ENCODE results near the gene ZBTB39. TPM values are rescaled to one million over a fixed set of nuclear protein-coding genes. Genes with fewer than 3 reads are reported as not detected.
"Not testable (repeated sequence)": the region's sequence is repeated elsewhere in the genome, so short reads cannot be mapped to it uniquely, and the experiment has no call there.

The ZBTB39 gene
- total RNA-seq, 2 experiments from 2014 or later, result 8.8 to 9.3 TPM

GRCh38 chr12:56993346-56993745 lies 13.0 kb downstream of the ZBTB39 start:
- ATAC-seq (no peak), DNase-seq (peak; percentile 38)
- CTCF ChIA-PET, result interaction anchor here (2.0 to 2.4 kb wide), 3 partner anchors 12 to 236 kb away, joined by 5 to 10 read pairs (median 10); no protein-coding TSS in a partner anchor
- Mint-ChIP-seq H3K27ac (no peak overlapping the region), H3K27me3 (peaks cover 6% of the 10 kb centered on the region), H3K9me3 (ENCODE audit: low read depth) (no peaks in the 10 kb centered on the region), H3K36me3 (no peaks in the 10 kb centered on the region), H3K4me3 (no peak overlapping the region), H3K4me1 (peaks cover 20% of the 10 kb centered on the region)

GRCh38 chr12:56991319-56992246 lies 14.8 kb downstream of the ZBTB39 start:
- Mint-ChIP-seq H3K4me1 (peaks cover 18% of the 10 kb centered on the region), H3K27me3 (peaks cover 10% of the 10 kb centered on the region), H3K4me3 (no peak overlapping the region), H3K9me3 (ENCODE audit: low read depth) (no peaks in the 10 kb centered on the region), H3K27ac (peak overlapping the region; percentile 47), H3K36me3 (no peaks in the 10 kb centered on the region)
- ATAC-seq, result no peak
- CTCF ChIA-PET, result interaction anchor here (1.5 to 1.8 kb wide), 4 partner anchors 10 to 154 kb away, joined by 3 to 10 read pairs (median 5); no protein-coding TSS in a partner anchor
- no peak for DNase-seq

- ATAC-seq, result no peak
- Mint-ChIP-seq H3K4me3 (no peak overlapping the region), H3K9me3 (ENCODE audit: low read depth) (no peaks in the 10 kb centered on the region), H3K27ac (no peak overlapping the region), H3K27me3 (peaks cover 10% of the 10 kb centered on the region), H3K36me3 (no peaks in the 10 kb centered on the region), H3K4me1 (peaks cover 20% of the 10 kb centered on the region)
- CTCF ChIA-PET, result interaction anchor here (1.5 to 1.8 kb wide), 4 partner anchors 10 to 153 kb away, joined by 3 to 10 read pairs (median 5); no protein-coding TSS in a partner anchor
- DNase-seq, result no peak
Observed at GRCh38 chr12:56990648-56991318, 15.6 kb downstream of the ZBTB39 start.

- CTCF ChIA-PET, result interaction anchor here (1.5 to 4.1 kb wide), 4 partner anchors 11 to 233 kb away, joined by 4 to 63 read pairs (median 32); no protein-coding TSS in a partner anchor
- Mint-ChIP-seq H3K27ac (no peak overlapping the region), H3K36me3 (no peaks in the 10 kb centered on the region), H3K9me3 (ENCODE audit: low read depth) (no peaks in the 10 kb centered on the region), H3K4me3 (no peak overlapping the region), H3K27me3 (peaks cover 10% of the 10 kb centered on the region), H3K4me1 (peaks cover 20% of the 10 kb centered on the region)
- no peak for DNase-seq
- ATAC-seq, result no peak
Observed at GRCh38 chr12:56989861-56990610, 16.3 kb downstream of the ZBTB39 start.

- DNase-seq (no peak), ATAC-seq (no peak)
- Mint-ChIP-seq H3K9me3 (ENCODE audit: low read depth) (no peaks in the 10 kb centered on the region), H3K4me3 (no peak overlapping the region), H3K27me3 (peaks cover 10% of the 10 kb centered on the region), H3K36me3 (no peaks in the 10 kb centered on the region), H3K27ac (no peak overlapping the region), H3K4me1 (peaks cover 20% of the 10 kb centered on the region)
- CTCF ChIA-PET, result interaction anchor here (0.6 to 4.2 kb wide), 20 partner anchors 9 to 630 kb away, joined by 3 to 63 read pairs (median 5); partner anchors contain the start of genes HSD17B6 and STAT6
Observed at GRCh38 chr12:56988207-56988739, 18.1 kb downstream of the ZBTB39 start.

- peaks cover 10% of the 10 kb centered on the region for H3K27me3 Mint-ChIP-seq
- peaks cover 20% of the 10 kb centered on the region for H3K4me1 Mint-ChIP-seq
- peak; percentile 78 for ATAC-seq
- CTCF ChIA-PET, result interaction anchor here (0.6 to 4.2 kb wide), 21 partner anchors 9 to 629 kb away, joined by 3 to 63 read pairs (median 4); partner anchors contain the start of genes HSD17B6 and STAT6
- H3K27ac Mint-ChIP-seq, result no peak overlapping the region
- no peaks in the 10 kb centered on the region for H3K9me3 Mint-ChIP-seq (ENCODE audit: low read depth)
- no peak overlapping the region for H3K4me3 Mint-ChIP-seq
- DNase-seq, result peak; percentile 80
- no peaks in the 10 kb centered on the region for H3K36me3 Mint-ChIP-seq
Observed at GRCh38 chr12:56987551-56988053, 18.7 kb downstream of the ZBTB39 start.

GRCh38 chr12:56987011-56987410 lies 19.3 kb downstream of the ZBTB39 start:
- peaks cover 10% of the 10 kb centered on the region for H3K27me3 Mint-ChIP-seq
- no peak for ATAC-seq
- no peak for DNase-seq
- H3K4me1 Mint-ChIP-seq, result peaks cover 20% of the 10 kb centered on the region
- CTCF ChIA-PET, result interaction anchor here (0.6 to 4.2 kb wide), 17 partner anchors 8 to 478 kb away, joined by 3 to 63 read pairs (median 4); partner anchors contain the start of gene STAT6
- H3K27ac Mint-ChIP-seq, result no peak overlapping the region
- H3K4me3 Mint-ChIP-seq, result no peak overlapping the region
- H3K36me3 Mint-ChIP-seq, result no peaks in the 10 kb centered on the region
- no peaks in the 10 kb centered on the region for H3K9me3 Mint-ChIP-seq (ENCODE audit: low read depth)

GRCh38 chr12:56985714-56986113 lies 20.6 kb downstream of the ZBTB39 start:
- H3K27ac Mint-ChIP-seq; H3K36me3 Mint-ChIP-seq; DNase-seq; H3K27me3 Mint-ChIP-seq; H3K9me3 Mint-ChIP-seq (ENCODE audit: low read depth); H3K4me3 Mint-ChIP-seq; H3K4me1 Mint-ChIP-seq: not testable (repeated sequence)
- ATAC-seq, result peak; percentile 57
- CTCF ChIA-PET, result interaction anchor here (0.7 to 4.2 kb wide), 4 partner anchors 11 to 146 kb away, joined by 3 to 16 read pairs (median 12); partner anchors contain the start of gene STAT6

GRCh38 chr12:56983386-56983785 lies 23.0 kb downstream of the ZBTB39 start:
- Mint-ChIP-seq H3K27ac (no peak overlapping the region), H3K4me1 (peaks cover 6% of the 10 kb centered on the region), H3K9me3 (ENCODE audit: low read depth) (no peaks in the 10 kb centered on the region), H3K36me3 (no peaks in the 10 kb centered on the region), H3K4me3 (no peak overlapping the region), H3K27me3 (peaks cover 4% of the 10 kb centered on the region)
- DNase-seq (no peak), ATAC-seq (no peak)
- CTCF ChIA-PET, result no interaction called here

GRCh38 chr12:56982578-56983236 lies 23.6 kb downstream of the ZBTB39 start:
- CTCF ChIA-PET, H3K4me1 Mint-ChIP-seq: not testable (repeated sequence)

GRCh38 chr12:56980941-56981530 lies 25.3 kb downstream of the ZBTB39 start:
- CTCF ChIA-PET, result interaction anchor here (1.2 kb wide), 1 partner anchor 21 kb away, joined by 4 read pairs; no protein-coding TSS in a partner anchor
- H3K9me3 Mint-ChIP-seq (ENCODE audit: low read depth), result no peaks in the 10 kb centered on the region
- no peak overlapping the region for H3K27ac Mint-ChIP-seq
- no peak overlapping the region for H3K4me3 Mint-ChIP-seq
- H3K27me3 Mint-ChIP-seq, result no peaks in the 10 kb centered on the region
- ATAC-seq (no peak), DNase-seq (no peak)
- peaks cover 1% of the 10 kb centered on the region for H3K4me1 Mint-ChIP-seq
- no peaks in the 10 kb centered on the region for H3K36me3 Mint-ChIP-seq

More at GRCh38 chr12:56982578-56983236, 23.6 kb downstream of the ZBTB39 start:
- not testable (repeated sequence) for DNase-seq; H3K27me3 Mint-ChIP-seq; ATAC-seq; H3K27ac Mint-ChIP-seq; H3K9me3 Mint-ChIP-seq (ENCODE audit: low read depth); H3K36me3 Mint-ChIP-seq; H3K4me3 Mint-ChIP-seq

- Mint-ChIP-seq H3K4me1 (no peaks in the 10 kb centered on the region), H3K9me3 (ENCODE audit: low read depth) (no peaks in the 10 kb centered on the region)
Observed at GRCh38 chr12:56980268-56980667, 26.1 kb downstream of the ZBTB39 start.

More at GRCh38 chr12:56980268-56980667, 26.1 kb downstream of the ZBTB39 start:
- CTCF ChIA-PET, result no interaction called here
- no peak for ATAC-seq
- Mint-ChIP-seq H3K27ac (no peak overlapping the region), H3K4me3 (no peak overlapping the region), H3K27me3 (no peaks in the 10 kb centered on the region), H3K36me3 (peaks cover under 1% of the 10 kb centered on the region)
- no peak for DNase-seq
